Ishikawa (cell line): ENCODE results near the gene SCN9A.

Experiments used
- CEBPB ChIP-seq: IDR thresholded peaks from 2 replicates; pipeline ENCODE4 v1.6.1; 2012
- CREB1 ChIP-seq: IDR thresholded peaks from 2 replicates; pipeline ENCODE4 v1.6.1; 2012; ENCODE audit warnings: low read depth
- EGR1 ChIP-seq: IDR thresholded peaks from 2 replicates; pipeline ENCODE4 v1.6.1; 2012
- EP300 ChIP-seq: IDR thresholded peaks from 2 replicates; pipeline ENCODE4 v1.6.1; 2012; ENCODE audit warnings: borderline replicate concordance
- FOXM1 ChIP-seq: IDR thresholded peaks from 2 replicates; pipeline ENCODE4 v1.6.1; 2012; ENCODE audit warnings: low read depth, borderline replicate concordance
- NFIC ChIP-seq: IDR thresholded peaks from 2 replicates; pipeline ENCODE4 v1.6.1; 2012
- RAD21 ChIP-seq: IDR thresholded peaks from 2 replicates; pipeline ENCODE4 v1.6.1; 2012; ENCODE audit warnings: low read depth
- TAF1 ChIP-seq: IDR thresholded peaks from 2 replicates; pipeline ENCODE4 v1.6.1; 2012; ENCODE audit warnings: low read depth, mild to moderate bottlenecking
- TCF12 ChIP-seq: IDR thresholded peaks from 2 replicates; pipeline ENCODE4 v1.6.1; 2012; ENCODE audit warnings: low read depth
- TEAD4 ChIP-seq: IDR thresholded peaks from 2 replicates; pipeline ENCODE4 v1.6.1; 2012
- YY1 ChIP-seq: IDR thresholded peaks from 2 replicates; pipeline ENCODE4 v1.6.1; 2012; ENCODE audit warnings: low read depth
- ZBTB7A ChIP-seq: IDR thresholded peaks from 2 replicates; pipeline ENCODE4 v1.6.1; 2012; ENCODE audit warnings: low read depth
- TF ChIP-seq, protein P1 (sequence below): IDR thresholded peaks from 2 replicates; pipeline ENCODE4 v1.6.1; 2012
- TF ChIP-seq, protein P2 (sequence below): IDR thresholded peaks from 2 replicates; pipeline ENCODE4 v1.6.1; 2012; ENCODE audit warnings: low read depth, mild to moderate bottlenecking
- TF ChIP-seq, protein P3 (sequence below): IDR thresholded peaks from 2 replicates; pipeline ENCODE4 v1.6.1; 2012

The SCN9A gene

DNA sequence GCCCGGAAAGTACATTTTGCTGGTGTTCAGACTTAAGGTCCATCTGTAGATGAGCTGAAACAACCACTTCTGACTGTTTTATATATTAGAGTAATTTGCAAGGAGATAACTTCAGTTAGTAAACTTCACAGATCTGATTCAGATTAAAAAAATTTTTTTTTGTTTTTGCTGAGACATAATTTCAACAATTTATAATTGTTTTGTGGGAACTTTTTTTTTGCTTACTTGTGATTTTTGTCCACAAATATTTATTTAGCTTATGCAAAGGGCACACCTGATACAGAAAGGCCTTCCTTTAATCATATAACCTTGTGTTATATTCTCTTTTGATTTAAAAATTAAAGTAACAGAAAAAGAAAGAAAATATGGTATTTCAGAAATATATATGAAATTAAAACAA lies 9.6 kb upstream of the SCN9A start:
- no peak for TF ChIP-seq TAF1
- no peak for TF ChIP-seq EP300
- TF ChIP-seq FOXM1 = no peak
- TF ChIP-seq, protein P1, sequence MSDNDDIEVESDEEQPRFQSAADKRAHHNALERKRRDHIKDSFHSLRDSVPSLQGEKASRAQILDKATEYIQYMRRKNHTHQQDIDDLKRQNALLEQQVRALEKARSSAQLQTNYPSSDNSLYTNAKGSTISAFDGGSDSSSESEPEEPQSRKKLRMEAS = no peak
- no peak for TF ChIP-seq CREB1
- no peak for TF ChIP-seq TEAD4
- no peak for TF ChIP-seq ZBTB7A
- TF ChIP-seq, protein P2, sequence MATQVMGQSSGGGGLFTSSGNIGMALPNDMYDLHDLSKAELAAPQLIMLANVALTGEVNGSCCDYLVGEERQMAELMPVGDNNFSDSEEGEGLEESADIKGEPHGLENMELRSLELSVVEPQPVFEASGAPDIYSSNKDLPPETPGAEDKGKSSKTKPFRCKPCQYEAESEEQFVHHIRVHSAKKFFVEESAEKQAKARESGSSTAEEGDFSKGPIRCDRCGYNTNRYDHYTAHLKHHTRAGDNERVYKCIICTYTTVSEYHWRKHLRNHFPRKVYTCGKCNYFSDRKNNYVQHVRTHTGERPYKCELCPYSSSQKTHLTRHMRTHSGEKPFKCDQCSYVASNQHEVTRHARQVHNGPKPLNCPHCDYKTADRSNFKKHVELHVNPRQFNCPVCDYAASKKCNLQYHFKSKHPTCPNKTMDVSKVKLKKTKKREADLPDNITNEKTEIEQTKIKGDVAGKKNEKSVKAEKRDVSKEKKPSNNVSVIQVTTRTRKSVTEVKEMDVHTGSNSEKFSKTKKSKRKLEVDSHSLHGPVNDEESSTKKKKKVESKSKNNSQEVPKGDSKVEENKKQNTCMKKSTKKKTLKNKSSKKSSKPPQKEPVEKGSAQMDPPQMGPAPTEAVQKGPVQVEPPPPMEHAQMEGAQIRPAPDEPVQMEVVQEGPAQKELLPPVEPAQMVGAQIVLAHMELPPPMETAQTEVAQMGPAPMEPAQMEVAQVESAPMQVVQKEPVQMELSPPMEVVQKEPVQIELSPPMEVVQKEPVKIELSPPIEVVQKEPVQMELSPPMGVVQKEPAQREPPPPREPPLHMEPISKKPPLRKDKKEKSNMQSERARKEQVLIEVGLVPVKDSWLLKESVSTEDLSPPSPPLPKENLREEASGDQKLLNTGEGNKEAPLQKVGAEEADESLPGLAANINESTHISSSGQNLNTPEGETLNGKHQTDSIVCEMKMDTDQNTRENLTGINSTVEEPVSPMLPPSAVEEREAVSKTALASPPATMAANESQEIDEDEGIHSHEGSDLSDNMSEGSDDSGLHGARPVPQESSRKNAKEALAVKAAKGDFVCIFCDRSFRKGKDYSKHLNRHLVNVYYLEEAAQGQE = no peak
- TF ChIP-seq, protein P3, sequence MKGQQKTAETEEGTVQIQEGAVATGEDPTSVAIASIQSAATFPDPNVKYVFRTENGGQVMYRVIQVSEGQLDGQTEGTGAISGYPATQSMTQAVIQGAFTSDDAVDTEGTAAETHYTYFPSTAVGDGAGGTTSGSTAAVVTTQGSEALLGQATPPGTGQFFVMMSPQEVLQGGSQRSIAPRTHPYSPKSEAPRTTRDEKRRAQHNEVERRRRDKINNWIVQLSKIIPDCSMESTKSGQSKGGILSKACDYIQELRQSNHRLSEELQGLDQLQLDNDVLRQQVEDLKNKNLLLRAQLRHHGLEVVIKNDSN = no peak
- TF ChIP-seq CEBPB = no peak
- TF ChIP-seq TCF12 = no peak
- TF ChIP-seq EGR1 = no peak
- no peak for TF ChIP-seq RAD21
- TF ChIP-seq YY1 = no peak

DNA sequence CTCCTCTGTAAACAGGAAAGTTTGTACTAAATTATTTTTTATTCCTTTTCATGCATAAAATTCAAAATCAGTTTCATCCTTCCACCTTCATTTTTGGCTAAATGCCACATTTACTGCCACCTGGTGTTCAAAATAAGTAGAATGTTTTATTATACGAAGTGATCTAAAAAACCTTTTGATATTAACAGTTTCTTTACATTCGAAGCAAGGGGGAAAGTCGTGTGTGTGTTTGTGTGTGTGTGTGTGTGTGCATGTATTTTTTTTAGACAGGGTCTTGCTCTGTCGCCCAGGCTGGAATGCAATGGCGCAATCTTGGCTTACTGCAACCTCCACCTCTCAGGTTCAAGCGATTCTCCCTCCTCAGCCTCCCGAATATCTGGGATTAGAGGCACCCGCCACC lies 9.0 kb upstream of the SCN9A start:
- TF ChIP-seq NFIC = peak; percentile 94
- TF ChIP-seq, protein P2 = no peak
- no peak; the same call in 1 of the 2 replicates for TF ChIP-seq RAD21

DNA sequence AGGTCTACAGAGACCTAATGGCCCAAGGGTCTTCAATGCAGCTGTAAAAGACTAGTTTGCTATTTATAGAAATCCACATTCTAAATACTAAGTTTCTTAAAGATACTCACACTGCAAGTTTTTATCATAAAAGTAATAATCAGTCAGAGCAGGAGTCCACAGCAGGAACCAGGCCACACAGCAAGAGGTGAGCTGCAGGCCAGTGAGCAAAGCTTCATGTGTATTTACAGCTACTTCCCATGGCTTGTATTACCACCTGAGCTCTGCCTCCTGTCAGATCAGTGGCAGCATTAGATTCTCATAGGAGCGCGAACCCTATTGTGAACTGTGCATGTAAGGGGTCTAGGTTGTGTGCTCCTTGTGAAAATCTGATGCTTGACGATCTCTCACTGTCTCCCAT lies 6.7 kb upstream of the SCN9A start:
- TF ChIP-seq ZBTB7A (no peak), EGR1 (no peak), FOXM1 (no peak), CREB1 (no peak), TAF1 (no peak), EP300 (no peak), NFIC (no peak), YY1 (no peak), RAD21 (no peak), TEAD4 (no peak), TCF12 (no peak), CEBPB (no peak)
- TF ChIP-seq, protein P1 = no peak
- TF ChIP-seq, protein P3 = no peak
- TF ChIP-seq, protein P2 = no peak

DNA sequence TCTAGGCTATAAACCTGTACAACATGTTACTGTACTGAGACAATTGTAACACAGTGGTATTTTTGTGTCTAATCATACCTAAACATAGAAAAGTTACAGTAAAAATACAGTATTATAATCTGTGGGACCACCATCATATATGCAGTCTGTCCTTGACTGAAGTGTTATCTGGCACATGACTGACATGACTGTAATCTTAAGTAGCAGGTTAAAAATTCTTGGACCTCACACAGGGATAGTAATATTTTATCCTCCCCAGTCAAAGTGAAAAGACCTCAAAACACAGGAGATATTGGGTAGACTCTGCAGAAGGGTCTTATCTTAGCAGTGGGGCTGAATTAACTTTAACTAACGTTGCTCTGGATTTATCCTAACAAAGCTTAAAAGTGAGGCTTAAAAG lies 4.9 kb upstream of the SCN9A start:
- no peak for TF ChIP-seq EGR1
- TF ChIP-seq, protein P2 = no peak
